ENCODE measurements around the gene MARCHF5. TPM values are rescaled to one million over a fixed set of nuclear protein-coding genes. Genes with fewer than 3 reads are reported as not detected.

Gene MARCHF5
- total RNA-seq (2021; ENCODE audit: unreplicated experiment) (66.2 TPM), Bru-seq, nascent RNA (percentile 89 among the genes with signal in this experiment), BruChase-seq, experiment 1, labeled RNA remaining after a 2-hour chase (percentile 82 among the genes with signal in this experiment), BruChase-seq, experiment 2, labeled RNA remaining after a 6-hour chase (percentile 87 among the genes with signal in this experiment)
- 36.7 TPM for polyA plus RNA-seq (2012; ENCODE audit: insufficient read length)
- long read RNA-seq, transcript MARCH5-201 (6 exons, 3,926 nt) = major isoform, 152 of 195 reads
- long read RNA-seq, partial matches to known transcripts = 14 of 195 reads
- long read RNA-seq, other reads (novel, unspliced or antisense) = 29 of 195 reads

- Histone ChIP-seq H3K4me1 (ENCODE audit: control insufficient read depth, insufficient read depth, low read length) (peaks cover 6% of the 10 kb centered on the region; the same call in 1 of the 2 replicates), H3K4me3 (ENCODE audit: low read depth in 2 of 2, low read length in 2 of 2) (peak within 1 kb of the TSS; percentile 87 to 91), H3K27me3 (ENCODE audit: control insufficient read depth, insufficient read depth, low read length) (no peaks in the 10 kb centered on the region), H3K27ac (ENCODE audit: low read length) (peak within 1 kb of the TSS; percentile 84), H3K36me3 (ENCODE audit: control insufficient read depth, insufficient read depth, low read length) (no peaks in the 10 kb centered on the region; the same call in 1 of the 2 replicates), H3K9me3 (ENCODE audit: control insufficient read depth, insufficient read depth, low read depth, low read length) (no peaks in the 10 kb centered on the region)
- intact Hi-C loops (cut with micrococcal nuclease; ENCODE audit: unreplicated experiment) = loop anchor here (1.0 to 5.0 kb wide), 3 partner anchors 49 to 204 kb away; no protein-coding TSS in a partner anchor
- ATAC-seq = peak; percentile 99
- in situ Hi-C loops (cut with HindIII; ENCODE audit: low pct_unique_long_range_greater_than_20kb, low sequenced_read_pairs) = no loop called here
- TF ChIP-seq POLR2AphosphoS5 (IDR thresholded peaks at IDR 0.05; ENCODE audit: low read depth, low read length) (peak; percentile 68), SIN3A (IDR thresholded peaks at IDR 0.05; ENCODE audit: borderline replicate concordance, insufficient read depth, low read depth, low read length) (0 out of 2 replicates have a peak, but pooled peaks have one; percentile 62), TCF7L2 (IDR thresholded peaks at IDR 0.05; ENCODE audit: low read depth, low read length) (peak; percentile 77; the same call in 1 of the 2 replicates), CTCF (IDR thresholded peaks at IDR 0.05) (peak; percentile 65), REST (IDR thresholded peaks at IDR 0.05; ENCODE audit: insufficient read depth in 1 of 2, low read depth in 2 of 2, low read length in 1 of 2) (no peak)
- CTCF ChIA-PET = interaction anchor here (0.6 to 2.1 kb wide), 10 partner anchors 10 to 1070 kb away, joined by 3 to 25 read pairs (median 4); partner anchors contain the start of gene PCGF5
- no TSS peak for BruUV-seq (replicated peaks)
- POLR2A ChIA-PET = interaction anchor here (0.5 to 0.7 kb wide), 8 partner anchors 20 to 517 kb away, joined by 3 to 8 read pairs (median 4); no protein-coding TSS in a partner anchor
- DNase-seq (ENCODE audit: low read depth, low spot score) = peak; percentile 73
Measured at GRCh38 chr10:92290837-92291615, at the start of gene MARCHF5, which contains the start of gene CPEB3. Gene MARCHF5 (plus strand): TSS chr10:92291167. CDS start chr10:92291495, 328 bp downstream. Gene CPEB3 (minus strand): TSS chr10:92291078. CDS start chr10:92240350, 50,728 bp downstream.

- no TSS peak for BruUV-seq (replicated peaks)
- Histone ChIP-seq H3K27ac (ENCODE audit: low read length) (no peak overlapping the region; the same call in 1 of the 2 replicates), H3K4me3 (ENCODE audit: low read depth in 2 of 2, low read length in 2 of 2) (peak overlapping the region; percentile 70 to 75), H3K36me3 (ENCODE audit: control insufficient read depth, insufficient read depth, low read length) (no peaks in the 10 kb centered on the region), H3K9me3 (ENCODE audit: control insufficient read depth, insufficient read depth, low read depth, low read length) (no peaks in the 10 kb centered on the region), H3K27me3 (ENCODE audit: control insufficient read depth, insufficient read depth, low read length) (no peaks in the 10 kb centered on the region), H3K4me1 (ENCODE audit: control insufficient read depth, insufficient read depth, low read length) (peaks cover 17% of the 10 kb centered on the region)
- TF ChIP-seq CTCF (IDR thresholded peaks at IDR 0.05) (no peak), REST (IDR thresholded peaks at IDR 0.05; ENCODE audit: insufficient read depth in 1 of 2, low read depth in 2 of 2, low read length in 1 of 2) (no peak), TCF7L2 (IDR thresholded peaks at IDR 0.05; ENCODE audit: low read depth, low read length) (no peak), SIN3A (IDR thresholded peaks at IDR 0.05; ENCODE audit: borderline replicate concordance, insufficient read depth, low read depth, low read length) (no peak), POLR2AphosphoS5 (IDR thresholded peaks at IDR 0.05; ENCODE audit: low read depth, low read length) (no peak)
- POLR2A ChIA-PET = no interaction called here
- CTCF ChIA-PET = interaction anchor here (0.7 kb wide), 1 partner anchor 194 kb away, joined by 3 read pairs; no protein-coding TSS in a partner anchor
- DNase-seq (ENCODE audit: low read depth, low spot score) (no peak), ATAC-seq (no peak)
- in situ Hi-C loops (cut with HindIII; ENCODE audit: low pct_unique_long_range_greater_than_20kb, low sequenced_read_pairs) (no loop called here), intact Hi-C loops (cut with micrococcal nuclease; ENCODE audit: unreplicated experiment) (loop anchor here (5.0 kb wide), 1 partner anchor 51 kb away; the partner anchor contains the start of genes CPEB3 and MARCHF5)
Measured at GRCh38 chr10:92241501-92241900, 49.5 kb upstream of the MARCHF5 start.
